ES-I3 (cell line): ENCODE results near the gene RNF150.
"Not testable (repeated sequence)": the region's sequence is repeated elsewhere in the genome, so short reads cannot be mapped to it uniquely, and the experiment has no call there.

Experiments used
- H3K36me3 ChIP-seq: 2 replicates; pipeline ENCODE4 v1.6.1; 2013; ENCODE audit warnings: mild to moderate bottlenecking, low read length, control low read depth, moderate library complexity; ENCODE audit not compliant: insufficient read depth
- H3K4me1 ChIP-seq: 2 replicates; pipeline ENCODE4 v1.6.1; 2013; ENCODE audit warnings: mild to moderate bottlenecking, control low read depth, low read length; ENCODE audit not compliant: insufficient read depth
- H3K9ac ChIP-seq: 2 replicates; pipeline ENCODE4 v1.6.1; 2013; ENCODE audit warnings: low read depth, mild to moderate bottlenecking, low read length, moderate library complexity
- H3K9me3 ChIP-seq: 2 replicates; pipeline ENCODE4 v1.6.1; 2013; ENCODE audit warnings: mild to moderate bottlenecking, low read length, moderate library complexity; ENCODE audit not compliant: control insufficient read depth, insufficient read depth

The RNF150 gene

GRCh38 chr4:140839888-140840790 is 293.1 kb downstream of the RNF150 start:
- Histone ChIP-seq H3K36me3 (no peaks in the 10 kb centered on the region), H3K9me3 (no peaks in the 10 kb centered on the region), H3K4me1 (no peaks in the 10 kb centered on the region), H3K9ac (no peak overlapping the region)

GRCh38 chr4:140839406-140839805 is 293.9 kb downstream of the RNF150 start:
- no peaks in the 10 kb centered on the region for H3K36me3 ChIP-seq
- H3K9ac ChIP-seq = no peak overlapping the region
- H3K4me1 ChIP-seq = no peaks in the 10 kb centered on the region
- H3K9me3 ChIP-seq = no peaks in the 10 kb centered on the region

GRCh38 chr4:140837736-140838135 is 295.5 kb downstream of the RNF150 start:
- Histone ChIP-seq H3K9ac (no peak overlapping the region), H3K4me1 (no peaks in the 10 kb centered on the region), H3K36me3 (no peaks in the 10 kb centered on the region), H3K9me3 (no peaks in the 10 kb centered on the region)

GRCh38 chr4:140834839-140835495 is 298.3 kb downstream of the RNF150 start:
- H3K4me1 ChIP-seq = no peaks in the 10 kb centered on the region
- no peak overlapping the region for H3K9ac ChIP-seq

GRCh38 chr4:140833280-140833679 is 300.0 kb downstream of the RNF150 start:
- Histone ChIP-seq H3K4me1 (no peaks in the 10 kb centered on the region), H3K9me3 (no peaks in the 10 kb centered on the region), H3K36me3 (no peaks in the 10 kb centered on the region), H3K9ac (no peak overlapping the region)

More at GRCh38 chr4:140834839-140835495, 298.3 kb downstream of the RNF150 start:
- H3K36me3 ChIP-seq = no peaks in the 10 kb centered on the region
- no peaks in the 10 kb centered on the region for H3K9me3 ChIP-seq

GRCh38 chr4:140829825-140830224 is 303.4 kb downstream of the RNF150 start:
- H3K4me1 ChIP-seq = no peaks in the 10 kb centered on the region
- H3K36me3 ChIP-seq = no peaks in the 10 kb centered on the region
- H3K9ac ChIP-seq = no peak overlapping the region
- H3K9me3 ChIP-seq = no peaks in the 10 kb centered on the region

- H3K9me3 ChIP-seq = no peaks in the 10 kb centered on the region
- H3K9ac ChIP-seq = no peak overlapping the region
- no peaks in the 10 kb centered on the region for H3K36me3 ChIP-seq
- H3K4me1 ChIP-seq = no peaks in the 10 kb centered on the region
These were observed 306.6 kb downstream of the RNF150 start for GRCh38 chr4:140826701-140827027.

GRCh38 chr4:140820520-140820919 is 312.7 kb downstream of the RNF150 start:
- H3K4me1 ChIP-seq = peaks cover 20% of the 10 kb centered on the region
- not testable (repeated sequence) for H3K36me3 ChIP-seq, H3K9me3 ChIP-seq, H3K9ac ChIP-seq

GRCh38 chr4:140819610-140820009 is 313.7 kb downstream of the RNF150 start:
- H3K36me3 ChIP-seq = no peaks in the 10 kb centered on the region

GRCh38 chr4:140818433-140818832 is 314.8 kb downstream of the RNF150 start:
- Histone ChIP-seq H3K9ac (no peak overlapping the region), H3K4me1 (peaks cover 20% of the 10 kb centered on the region), H3K36me3 (no peaks in the 10 kb centered on the region), H3K9me3 (no peaks in the 10 kb centered on the region)

More at GRCh38 chr4:140819610-140820009, 313.7 kb downstream of the RNF150 start:
- Histone ChIP-seq H3K9me3 (no peaks in the 10 kb centered on the region), H3K4me1 (peaks cover 20% of the 10 kb centered on the region), H3K9ac (no peak overlapping the region)

- no peak overlapping the region for H3K9ac ChIP-seq
- H3K36me3 ChIP-seq = no peaks in the 10 kb centered on the region
- H3K4me1 ChIP-seq = peaks cover 20% of the 10 kb centered on the region
- H3K9me3 ChIP-seq = no peaks in the 10 kb centered on the region
These were observed 316.3 kb downstream of the RNF150 start for GRCh38 chr4:140816806-140817510.

- Histone ChIP-seq H3K36me3 (no peaks in the 10 kb centered on the region), H3K9ac (no peak overlapping the region), H3K4me1 (peaks cover 10% of the 10 kb centered on the region; the same call in 1 of the 2 replicates), H3K9me3 (no peaks in the 10 kb centered on the region)
These were observed 319.5 kb downstream of the RNF150 start for GRCh38 chr4:140813804-140814203.

GRCh38 chr4:140812916-140813315 is 320.4 kb downstream of the RNF150 start:
- Histone ChIP-seq H3K36me3 (no peaks in the 10 kb centered on the region), H3K4me1 (peaks cover 13% of the 10 kb centered on the region; the same call in 1 of the 2 replicates), H3K9ac (no peak overlapping the region), H3K9me3 (no peaks in the 10 kb centered on the region)

GRCh38 chr4:140811429-140811828 is 321.8 kb downstream of the RNF150 start:
- no peaks in the 10 kb centered on the region for H3K36me3 ChIP-seq
- peaks cover 8% of the 10 kb centered on the region; the same call in 1 of the 2 replicates for H3K4me1 ChIP-seq
- no peaks in the 10 kb centered on the region for H3K9me3 ChIP-seq
- no peak overlapping the region for H3K9ac ChIP-seq
